Endothelial cell (in vitro differentiated cells): ENCODE measurements around the gene RAB11FIP2. TPM values are rescaled to one million over a fixed set of nuclear protein-coding genes. Genes with fewer than 3 reads are reported as not detected.
A peak's percentile ranks its signal among the peaks of the same experiment; 100 is the strongest.

Source experiments
- DNase-seq: peaks from one replicate; pipeline ENCODE4 v3.0.0; 2021; ENCODE audit warnings: low spot score
- H3K27ac Mint-ChIP-seq: one replicate; pipeline ENCODE4 v1.8.0; 2021; ENCODE audit warnings: mixed read lengths, inconsistent platforms; ENCODE audit not compliant: unreplicated experiment
- H3K27me3 Mint-ChIP-seq: one replicate; pipeline ENCODE4 v1.8.0; 2021; ENCODE audit warnings: mild to moderate bottlenecking, moderate library complexity, mixed read lengths, inconsistent platforms; ENCODE audit not compliant: unreplicated experiment
- H3K36me3 Mint-ChIP-seq: one replicate; pipeline ENCODE4 v1.8.0; 2021; ENCODE audit warnings: mild to moderate bottlenecking, low read depth, mixed read lengths, inconsistent platforms; ENCODE audit not compliant: unreplicated experiment
- H3K4me1 Mint-ChIP-seq: one replicate; pipeline ENCODE4 v1.8.0; 2021; ENCODE audit warnings: mild to moderate bottlenecking, mixed read lengths, inconsistent platforms; ENCODE audit not compliant: unreplicated experiment
- H3K4me3 Mint-ChIP-seq: one replicate; pipeline ENCODE4 v1.8.0; 2021; ENCODE audit warnings: mild to moderate bottlenecking, mixed read lengths, inconsistent platforms; ENCODE audit not compliant: unreplicated experiment
- H3K9me3 Mint-ChIP-seq: one replicate; pipeline ENCODE4 v1.8.0; 2021; ENCODE audit warnings: mixed read lengths, inconsistent platforms; ENCODE audit not compliant: unreplicated experiment
- long read RNA-seq: library from polyadenylated mRNA; unstranded; transcript quantifications from one replicate; pipeline ENCODE4 v2.0.0, GENCODE V29; 2020; ENCODE audit not compliant: unreplicated experiment
- total RNA-seq: library from RNA; stranded (reverse); fragmentation: NEBNext Ultra II Directional; extraction: Animal tissue kit (Norgen Biotek cat#: 25700); gene quantifications from one replicate; pipeline ENCODE4 v1.2.1, GENCODE V29; 2021; ENCODE audit not compliant: unreplicated experiment
- TF ChIP-seq, protein P1 (sequence below): fragments of 200-600 bp; sonication (generic); IDR thresholded peaks from one replicate; pipeline ENCODE4 v1.5.0; 2021; ENCODE audit warnings: antibody characterized with exemption; ENCODE audit not compliant: unreplicated experiment

RAB11FIP2 gene
- 10.9 TPM for total RNA-seq
- long read RNA-seq, partial matches to known transcripts: 4 of 5 reads
- long read RNA-seq, other reads (novel, unspliced or antisense): 1 of 5 reads

DNA sequence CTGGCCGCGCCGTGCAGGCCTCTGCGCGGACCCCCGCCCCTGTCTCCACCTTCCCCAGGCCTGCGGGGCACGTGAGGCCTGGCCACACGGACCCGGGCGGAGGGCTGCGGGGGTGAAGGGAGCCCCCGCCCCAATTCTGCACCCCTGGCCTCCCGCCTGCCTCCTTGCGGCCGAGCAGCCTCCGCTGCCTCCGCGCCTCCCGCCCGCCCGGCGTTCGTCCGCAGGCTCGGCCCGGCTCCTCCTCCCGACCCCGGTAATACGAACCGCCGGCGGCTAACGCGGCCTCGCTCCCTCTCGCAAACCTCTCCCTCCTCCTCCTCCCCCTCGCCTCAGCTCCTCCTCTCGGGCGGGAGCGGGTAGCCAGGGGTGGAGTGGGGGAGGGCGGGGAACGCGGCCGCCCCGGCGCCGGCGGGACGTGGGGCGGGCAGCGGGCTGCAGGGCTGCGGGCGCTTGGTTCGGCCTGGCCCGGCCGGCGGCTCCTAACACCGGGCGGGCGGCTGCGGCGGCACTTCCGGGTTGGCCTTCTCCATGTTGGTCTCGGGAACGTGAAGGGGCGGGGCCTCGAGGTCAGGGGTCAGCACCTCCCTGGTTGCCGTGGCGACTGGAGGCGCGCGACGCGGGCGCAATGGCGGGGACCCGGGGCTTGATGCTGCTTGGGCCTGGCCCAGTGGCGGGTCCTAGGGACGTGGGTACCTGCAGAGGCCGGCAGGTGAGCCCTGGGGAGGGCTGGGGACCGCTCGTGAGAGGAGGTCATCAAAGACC lies at the start of gene RAB11FIP2:
Gene RAB11FIP2 (minus strand): TSS at position 547 of the 762 bp plus-strand sequence. CDS start 778 bp downstream, outside the sequence.
- TF ChIP-seq, protein P1, sequence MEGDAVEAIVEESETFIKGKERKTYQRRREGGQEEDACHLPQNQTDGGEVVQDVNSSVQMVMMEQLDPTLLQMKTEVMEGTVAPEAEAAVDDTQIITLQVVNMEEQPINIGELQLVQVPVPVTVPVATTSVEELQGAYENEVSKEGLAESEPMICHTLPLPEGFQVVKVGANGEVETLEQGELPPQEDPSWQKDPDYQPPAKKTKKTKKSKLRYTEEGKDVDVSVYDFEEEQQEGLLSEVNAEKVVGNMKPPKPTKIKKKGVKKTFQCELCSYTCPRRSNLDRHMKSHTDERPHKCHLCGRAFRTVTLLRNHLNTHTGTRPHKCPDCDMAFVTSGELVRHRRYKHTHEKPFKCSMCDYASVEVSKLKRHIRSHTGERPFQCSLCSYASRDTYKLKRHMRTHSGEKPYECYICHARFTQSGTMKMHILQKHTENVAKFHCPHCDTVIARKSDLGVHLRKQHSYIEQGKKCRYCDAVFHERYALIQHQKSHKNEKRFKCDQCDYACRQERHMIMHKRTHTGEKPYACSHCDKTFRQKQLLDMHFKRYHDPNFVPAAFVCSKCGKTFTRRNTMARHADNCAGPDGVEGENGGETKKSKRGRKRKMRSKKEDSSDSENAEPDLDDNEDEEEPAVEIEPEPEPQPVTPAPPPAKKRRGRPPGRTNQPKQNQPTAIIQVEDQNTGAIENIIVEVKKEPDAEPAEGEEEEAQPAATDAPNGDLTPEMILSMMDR: no peak
- Mint-ChIP-seq H3K27ac (peak within 1 kb of the TSS; percentile 93), H3K9me3 (no peaks in the 10 kb centered on the region), H3K36me3 (no peaks in the 10 kb centered on the region), H3K4me1 (peaks cover 11% of the 10 kb centered on the region), H3K4me3 (peak within 1 kb of the TSS; percentile 93), H3K27me3 (peaks cover 9% of the 10 kb centered on the region)
- DNase-seq: peak; percentile 94

- TF ChIP-seq, protein P1: no peak
- no peaks in the 10 kb centered on the region for H3K36me3 Mint-ChIP-seq
- H3K27ac Mint-ChIP-seq: no peak overlapping the region
- H3K27me3 Mint-ChIP-seq: peaks cover 2% of the 10 kb centered on the region
- no peaks in the 10 kb centered on the region for H3K9me3 Mint-ChIP-seq
- H3K4me3 Mint-ChIP-seq: no peak overlapping the region
- DNase-seq: no peak
- H3K4me1 Mint-ChIP-seq: no peaks in the 10 kb centered on the region
Observed at GRCh38 chr10:118096022-118096421, 49.3 kb upstream of the RAB11FIP2 start.

GRCh38 chr10:118092209-118092608 lies 45.5 kb upstream of the RAB11FIP2 start:
- Mint-ChIP-seq H3K36me3 (no peaks in the 10 kb centered on the region), H3K4me1 (no peaks in the 10 kb centered on the region), H3K27ac (no peak overlapping the region), H3K27me3 (peaks cover 2% of the 10 kb centered on the region), H3K9me3 (no peaks in the 10 kb centered on the region), H3K4me3 (no peak overlapping the region)
- no peak for DNase-seq
- TF ChIP-seq, protein P1: no peak

DNA sequence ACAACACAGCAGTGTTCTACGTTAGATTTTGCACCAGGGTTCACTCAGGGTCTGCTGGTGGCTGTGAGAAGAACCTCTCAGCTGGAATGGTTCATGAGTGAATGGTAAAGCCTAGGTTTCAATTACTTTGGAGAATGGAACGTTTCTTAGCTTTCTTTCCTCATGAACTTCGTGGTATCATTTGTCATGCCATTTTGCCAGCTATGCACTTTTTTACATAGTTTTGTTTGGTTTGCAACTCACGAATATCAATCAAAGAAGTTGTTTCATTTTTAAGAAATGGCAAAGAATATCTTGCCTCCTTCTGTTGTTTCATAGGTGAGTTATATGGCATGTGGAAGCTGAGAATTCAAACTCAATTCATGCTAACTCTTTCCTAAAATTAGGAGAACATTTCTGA lies 34.1 kb upstream of the RAB11FIP2 start:
- Mint-ChIP-seq H3K4me3 (no peak overlapping the region), H3K4me1 (no peaks in the 10 kb centered on the region), H3K36me3 (no peaks in the 10 kb centered on the region), H3K27ac (no peak overlapping the region), H3K27me3 (no peaks in the 10 kb centered on the region), H3K9me3 (no peaks in the 10 kb centered on the region)
- no peak for DNase-seq
- TF ChIP-seq, protein P1: no peak

DNA sequence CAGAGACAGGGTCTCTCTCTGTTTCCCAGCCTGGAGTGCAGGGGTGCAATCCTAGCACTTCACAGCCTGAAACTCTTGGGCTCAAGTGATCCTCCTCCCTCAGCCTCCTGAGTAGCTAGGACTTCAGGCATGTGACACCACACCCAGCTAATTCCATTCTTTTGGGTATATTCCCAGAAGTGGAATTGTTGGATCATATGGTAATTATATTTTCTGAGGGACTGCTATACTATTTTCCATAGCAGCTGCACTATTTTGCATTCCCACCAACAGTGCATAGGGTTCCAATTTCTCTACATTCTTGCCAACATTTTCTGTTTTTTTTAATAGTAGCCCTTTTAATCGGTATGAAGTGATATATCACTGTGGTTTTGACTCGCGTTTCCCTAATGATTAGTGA lies 30.0 kb upstream of the RAB11FIP2 start:
- Mint-ChIP-seq H3K4me3 (no peak overlapping the region), H3K27ac (no peak overlapping the region), H3K4me1 (no peaks in the 10 kb centered on the region), H3K27me3 (no peaks in the 10 kb centered on the region), H3K36me3 (no peaks in the 10 kb centered on the region), H3K9me3 (no peaks in the 10 kb centered on the region)
- DNase-seq: no peak
- TF ChIP-seq, protein P1: no peak
